PC-3 (cell line): ENCODE data around the gene GP1BB.

ENCODE experiments used
- EZH2 ChIP-seq: fragments of 300-600 bp; sonication (generic); IDR thresholded peaks from one replicate; pipeline ENCODE4 v1.6.1; 2017; ENCODE audit warnings: antibody characterized with exemption, mild to moderate bottlenecking, low read length; ENCODE audit not compliant: unreplicated experiment
- TF ChIP-seq, protein P1 (sequence below): fragments of 300-600 bp; sonication (generic); conservative IDR thresholded peaks from 2 replicates; pipeline ENCODE4 v1.5.1; 2017; ENCODE audit warnings: antibody characterized with exemption, low read depth, mild to moderate bottlenecking, low read length

DNA sequence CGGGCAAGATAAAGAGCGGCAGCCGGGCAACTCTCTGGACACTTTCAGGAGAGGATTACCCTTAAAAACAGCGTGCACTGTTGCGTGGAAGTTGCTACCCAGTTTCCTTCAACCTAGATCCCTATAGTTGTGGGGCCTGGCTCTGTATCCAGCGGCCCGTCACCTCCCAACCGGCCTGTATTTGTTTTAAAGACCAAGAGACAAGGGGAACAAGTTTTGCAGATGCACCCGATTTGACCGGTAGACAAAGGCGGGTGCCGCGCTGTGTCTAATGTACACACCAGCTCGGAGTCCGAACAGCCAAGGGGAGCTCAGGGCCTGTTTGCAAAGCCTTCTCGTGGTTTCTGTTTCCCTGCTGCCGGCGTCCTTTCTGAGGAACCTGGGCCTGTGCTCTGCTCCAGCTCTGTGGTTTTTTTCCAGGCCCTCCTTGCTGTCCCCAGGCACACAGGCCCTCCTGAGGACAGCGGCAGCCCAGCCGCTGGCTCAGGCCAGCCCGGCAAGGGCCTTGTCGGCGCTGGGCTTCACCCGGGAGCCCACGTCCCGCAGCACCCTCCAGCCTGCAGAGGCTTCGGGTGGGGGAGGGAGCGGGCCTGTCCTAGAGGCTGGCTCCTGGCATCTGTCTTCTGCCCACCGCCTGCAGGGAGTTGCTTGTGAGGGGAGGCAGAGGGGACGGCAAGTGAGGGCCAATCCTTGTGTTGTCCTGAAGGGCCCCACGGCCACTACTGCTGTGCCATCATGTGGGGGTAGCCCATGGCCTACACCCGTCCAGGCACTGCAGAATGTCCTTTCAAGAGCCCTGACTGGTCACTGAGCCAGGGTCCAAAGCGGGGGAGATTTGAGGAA lies 38.6 kb downstream of the GP1BB start:
- no peak for TF ChIP-seq EZH2
- TF ChIP-seq, protein P1, sequence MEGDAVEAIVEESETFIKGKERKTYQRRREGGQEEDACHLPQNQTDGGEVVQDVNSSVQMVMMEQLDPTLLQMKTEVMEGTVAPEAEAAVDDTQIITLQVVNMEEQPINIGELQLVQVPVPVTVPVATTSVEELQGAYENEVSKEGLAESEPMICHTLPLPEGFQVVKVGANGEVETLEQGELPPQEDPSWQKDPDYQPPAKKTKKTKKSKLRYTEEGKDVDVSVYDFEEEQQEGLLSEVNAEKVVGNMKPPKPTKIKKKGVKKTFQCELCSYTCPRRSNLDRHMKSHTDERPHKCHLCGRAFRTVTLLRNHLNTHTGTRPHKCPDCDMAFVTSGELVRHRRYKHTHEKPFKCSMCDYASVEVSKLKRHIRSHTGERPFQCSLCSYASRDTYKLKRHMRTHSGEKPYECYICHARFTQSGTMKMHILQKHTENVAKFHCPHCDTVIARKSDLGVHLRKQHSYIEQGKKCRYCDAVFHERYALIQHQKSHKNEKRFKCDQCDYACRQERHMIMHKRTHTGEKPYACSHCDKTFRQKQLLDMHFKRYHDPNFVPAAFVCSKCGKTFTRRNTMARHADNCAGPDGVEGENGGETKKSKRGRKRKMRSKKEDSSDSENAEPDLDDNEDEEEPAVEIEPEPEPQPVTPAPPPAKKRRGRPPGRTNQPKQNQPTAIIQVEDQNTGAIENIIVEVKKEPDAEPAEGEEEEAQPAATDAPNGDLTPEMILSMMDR = no peak
